Measurements from ENCODE around the gene AGAP3. TPM values are rescaled to one million over a fixed set of nuclear protein-coding genes. Genes with fewer than 3 reads are reported as not detected.

The AGAP3 gene
- total RNA-seq, 1 donor from 2014 or later: 114 TPM

DNA sequence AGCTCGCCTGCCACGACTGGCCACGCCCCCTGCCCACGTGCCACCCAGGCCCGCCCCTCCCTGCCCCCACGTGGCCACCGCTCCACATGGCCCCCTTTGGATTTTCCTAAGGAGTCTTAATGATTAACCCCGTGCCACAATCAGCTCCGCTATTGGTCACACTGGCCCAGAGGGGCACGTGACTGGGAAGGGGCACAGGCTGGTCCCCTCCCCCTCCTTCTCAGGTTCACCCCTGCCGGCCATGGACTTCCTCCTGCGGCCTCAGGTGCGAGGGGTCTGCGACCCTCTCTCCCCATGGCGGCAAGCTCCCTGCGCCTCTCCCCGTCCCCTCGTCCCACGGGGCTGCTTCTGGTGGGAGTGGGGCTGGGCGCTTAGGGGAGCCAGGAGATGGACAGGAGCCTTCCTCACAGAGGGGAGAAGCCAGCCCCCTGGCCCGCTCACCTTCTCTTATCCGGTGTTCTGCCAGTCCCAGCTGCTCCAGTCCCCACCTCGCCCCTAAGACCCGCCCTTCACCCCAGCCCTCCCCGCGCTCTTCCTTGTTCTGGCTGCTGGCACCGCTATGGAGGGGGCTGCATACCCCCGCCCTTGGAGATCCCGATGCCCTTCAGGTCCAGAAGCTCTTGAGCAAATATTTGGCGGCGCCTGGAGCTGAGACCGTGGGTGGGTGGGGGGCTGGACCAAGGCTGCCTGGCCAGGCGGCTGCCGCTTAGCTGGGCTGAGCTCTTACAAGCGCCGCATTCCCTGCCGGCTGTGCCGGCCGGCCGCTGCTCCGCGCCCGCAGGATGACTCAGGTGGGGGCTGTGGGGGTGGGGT is 23.7 kb upstream of the AGAP3 start:
- TF ChIP-seq, protein P1, sequence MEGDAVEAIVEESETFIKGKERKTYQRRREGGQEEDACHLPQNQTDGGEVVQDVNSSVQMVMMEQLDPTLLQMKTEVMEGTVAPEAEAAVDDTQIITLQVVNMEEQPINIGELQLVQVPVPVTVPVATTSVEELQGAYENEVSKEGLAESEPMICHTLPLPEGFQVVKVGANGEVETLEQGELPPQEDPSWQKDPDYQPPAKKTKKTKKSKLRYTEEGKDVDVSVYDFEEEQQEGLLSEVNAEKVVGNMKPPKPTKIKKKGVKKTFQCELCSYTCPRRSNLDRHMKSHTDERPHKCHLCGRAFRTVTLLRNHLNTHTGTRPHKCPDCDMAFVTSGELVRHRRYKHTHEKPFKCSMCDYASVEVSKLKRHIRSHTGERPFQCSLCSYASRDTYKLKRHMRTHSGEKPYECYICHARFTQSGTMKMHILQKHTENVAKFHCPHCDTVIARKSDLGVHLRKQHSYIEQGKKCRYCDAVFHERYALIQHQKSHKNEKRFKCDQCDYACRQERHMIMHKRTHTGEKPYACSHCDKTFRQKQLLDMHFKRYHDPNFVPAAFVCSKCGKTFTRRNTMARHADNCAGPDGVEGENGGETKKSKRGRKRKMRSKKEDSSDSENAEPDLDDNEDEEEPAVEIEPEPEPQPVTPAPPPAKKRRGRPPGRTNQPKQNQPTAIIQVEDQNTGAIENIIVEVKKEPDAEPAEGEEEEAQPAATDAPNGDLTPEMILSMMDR (IDR thresholded peaks at IDR 0.05; ENCODE audit: unreplicated experiment): no peak
- H3K4me1 Mint-ChIP-seq (ENCODE audit: low read depth): peaks cover 26% of the 10 kb centered on the region
- H3K9me3 Mint-ChIP-seq (ENCODE audit: low read depth): no peaks in the 10 kb centered on the region
- DNase-seq (ENCODE audit: low spot score, unreplicated experiment): peak; percentile 91
- peak overlapping the region; percentile 93 for H3K27ac Mint-ChIP-seq
- no peaks in the 10 kb centered on the region for H3K27me3 Mint-ChIP-seq
- H3K36me3 Mint-ChIP-seq (ENCODE audit: insufficient read depth): peaks cover 6% of the 10 kb centered on the region
- peak overlapping the region; percentile 69 for H3K4me3 Mint-ChIP-seq (ENCODE audit: low read depth)

DNA sequence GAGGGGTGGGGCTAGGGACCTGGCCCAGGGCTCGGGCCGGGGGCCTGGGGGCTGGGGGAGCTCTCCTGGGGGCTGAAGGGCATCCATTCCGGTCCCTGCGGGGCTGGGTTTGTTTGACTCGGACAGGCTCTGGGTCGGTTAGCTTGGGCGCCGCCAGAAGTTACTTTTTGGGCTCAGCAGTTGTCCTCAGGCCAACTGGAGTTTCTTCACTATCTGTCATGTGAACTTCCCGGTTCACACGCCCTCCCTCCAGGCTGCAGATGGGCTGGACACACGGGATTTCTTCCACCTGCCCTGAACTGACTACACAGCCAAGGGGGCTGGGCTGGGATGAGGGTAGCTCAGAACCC is 23.1 kb upstream of the AGAP3 start:
- Mint-ChIP-seq H3K4me1 (ENCODE audit: low read depth) (peaks cover 26% of the 10 kb centered on the region), H3K27ac (peak overlapping the region; percentile 86), H3K36me3 (ENCODE audit: insufficient read depth) (peaks cover 9% of the 10 kb centered on the region), H3K9me3 (ENCODE audit: low read depth) (no peaks in the 10 kb centered on the region), H3K27me3 (no peaks in the 10 kb centered on the region), H3K4me3 (ENCODE audit: low read depth) (peak overlapping the region; percentile 69)
- no peak for DNase-seq (ENCODE audit: low spot score, unreplicated experiment)
- TF ChIP-seq, protein P1 (IDR thresholded peaks at IDR 0.05; ENCODE audit: unreplicated experiment): no peak

DNA sequence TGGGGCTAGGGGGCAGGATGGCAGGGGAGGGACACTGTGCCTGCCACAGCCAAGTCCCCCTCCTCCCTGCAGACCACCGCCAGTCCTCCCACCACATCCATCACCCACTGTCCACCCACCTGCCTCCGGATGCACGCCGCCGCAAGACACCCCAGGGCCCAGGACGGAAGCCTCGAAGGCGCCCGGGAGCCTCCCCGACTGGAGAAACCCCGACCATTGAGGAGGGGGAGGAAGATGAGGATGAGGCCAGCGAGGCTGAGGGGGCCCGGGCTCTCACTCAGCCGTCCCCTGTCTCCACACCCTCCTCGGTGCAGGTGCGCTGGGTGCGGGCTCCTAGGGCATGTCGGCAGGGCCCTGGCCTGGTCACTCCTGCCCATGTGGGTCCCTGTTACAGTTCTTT is 21.8 kb upstream of the AGAP3 start:
- peaks cover 17% of the 10 kb centered on the region for H3K4me1 Mint-ChIP-seq (ENCODE audit: low read depth)
- peaks cover 12% of the 10 kb centered on the region for H3K36me3 Mint-ChIP-seq (ENCODE audit: insufficient read depth)
- TF ChIP-seq, protein P1 (IDR thresholded peaks at IDR 0.05; ENCODE audit: unreplicated experiment): no peak
- H3K4me3 Mint-ChIP-seq (ENCODE audit: low read depth): no peak overlapping the region
- no peak for DNase-seq (ENCODE audit: low spot score, unreplicated experiment)
- H3K9me3 Mint-ChIP-seq (ENCODE audit: low read depth): no peaks in the 10 kb centered on the region
- no peak overlapping the region for H3K27ac Mint-ChIP-seq
- no peaks in the 10 kb centered on the region for H3K27me3 Mint-ChIP-seq

DNA sequence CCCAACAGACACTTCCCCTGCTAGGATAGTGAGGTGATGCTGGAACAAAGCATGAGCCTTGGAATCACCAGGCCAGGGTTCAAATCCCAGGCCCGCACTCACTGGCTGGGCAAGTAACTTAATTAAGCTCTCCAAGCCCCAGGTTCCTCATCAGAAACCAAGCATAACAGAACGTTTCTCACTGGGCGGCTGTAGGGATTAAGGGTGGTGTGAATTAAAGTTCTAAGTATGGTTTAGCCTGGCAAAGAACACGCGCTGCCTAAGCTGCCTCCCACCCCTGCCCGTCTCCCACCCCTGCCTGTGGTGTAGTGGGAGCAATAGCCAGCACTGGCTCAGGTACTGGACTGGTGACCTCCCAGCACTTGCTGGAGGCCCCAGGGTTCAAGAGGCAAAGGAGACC is 21.3 kb upstream of the AGAP3 start:
- no peaks in the 10 kb centered on the region for H3K27me3 Mint-ChIP-seq
- TF ChIP-seq, protein P1 (IDR thresholded peaks at IDR 0.05; ENCODE audit: unreplicated experiment): no peak
- H3K4me3 Mint-ChIP-seq (ENCODE audit: low read depth): no peak overlapping the region
- H3K36me3 Mint-ChIP-seq (ENCODE audit: insufficient read depth): peaks cover 12% of the 10 kb centered on the region
- no peak for DNase-seq (ENCODE audit: low spot score, unreplicated experiment)
- H3K27ac Mint-ChIP-seq: no peak overlapping the region
- H3K4me1 Mint-ChIP-seq (ENCODE audit: low read depth): peaks cover 17% of the 10 kb centered on the region
- no peaks in the 10 kb centered on the region for H3K9me3 Mint-ChIP-seq (ENCODE audit: low read depth)

DNA sequence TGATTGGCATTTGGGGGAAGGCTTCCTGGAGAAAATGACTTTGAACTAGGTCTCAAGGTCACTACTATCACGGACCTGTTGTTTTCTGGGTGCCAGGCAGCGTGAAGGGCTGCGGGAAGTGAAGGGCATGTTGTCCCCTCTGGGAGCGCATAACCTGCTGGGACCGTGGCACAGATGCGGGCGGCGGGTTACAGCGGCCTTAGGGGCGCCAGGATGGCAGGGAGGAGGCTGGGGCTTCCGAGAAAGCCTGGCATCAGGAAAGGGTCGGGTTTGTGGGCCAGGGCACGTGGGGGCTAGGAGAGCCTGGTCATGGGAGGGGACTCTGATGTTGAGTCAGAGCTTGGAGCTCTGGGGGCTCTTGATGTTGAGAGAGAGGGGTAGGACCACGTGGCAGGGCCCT is 20.8 kb upstream of the AGAP3 start:
- DNase-seq (ENCODE audit: low spot score, unreplicated experiment): no peak
- H3K27ac Mint-ChIP-seq: no peak overlapping the region
- no peak overlapping the region for H3K4me3 Mint-ChIP-seq (ENCODE audit: low read depth)
- H3K9me3 Mint-ChIP-seq (ENCODE audit: low read depth): no peaks in the 10 kb centered on the region
- H3K36me3 Mint-ChIP-seq (ENCODE audit: insufficient read depth): peaks cover 12% of the 10 kb centered on the region
- TF ChIP-seq, protein P1 (IDR thresholded peaks at IDR 0.05; ENCODE audit: unreplicated experiment): no peak
- peaks cover 17% of the 10 kb centered on the region for H3K4me1 Mint-ChIP-seq (ENCODE audit: low read depth)
- no peaks in the 10 kb centered on the region for H3K27me3 Mint-ChIP-seq
